Dedifferentiated amniotic fluid mesenchymal stem cell (primary cell): ENCODE results near the gene MACROD2.
"Not testable (repeated sequence)": the region's sequence is repeated elsewhere in the genome, so short reads cannot be mapped to it uniquely, and the experiment has no call there.

Experiments
- DNase-seq: peaks from one replicate; pipeline ENCODE4 v3.0.0-alpha.2; 2016; ENCODE audit errors: extremely low spot score

MACROD2 gene

GRCh38 chr20:15806105-15806504, 1810.8 kb downstream of the MACROD2 start:
- DNase-seq: no peak

DNA sequence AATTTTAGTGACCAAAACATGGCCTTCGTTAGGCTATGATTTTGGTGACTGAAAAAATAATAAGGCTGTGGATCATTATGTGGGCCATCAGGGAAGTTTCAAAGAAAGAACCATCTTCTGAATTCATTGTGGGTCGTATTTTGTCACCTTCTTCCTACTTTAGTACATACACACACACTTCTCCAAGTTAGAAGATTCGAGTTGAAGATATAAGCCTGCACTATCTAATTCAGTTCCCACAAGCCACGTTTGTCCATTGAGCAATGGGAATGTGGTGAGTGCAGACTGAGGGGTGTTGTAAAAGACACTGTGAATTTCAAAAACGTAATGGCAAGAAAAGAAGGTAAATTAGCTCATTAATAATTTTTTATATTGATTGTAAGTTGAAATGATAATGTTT, 1812.0 kb downstream of the MACROD2 start:
- no peak for DNase-seq

GRCh38 chr20:15807771-15808170, 1812.5 kb downstream of the MACROD2 start:
- not testable (repeated sequence) for DNase-seq

DNA sequence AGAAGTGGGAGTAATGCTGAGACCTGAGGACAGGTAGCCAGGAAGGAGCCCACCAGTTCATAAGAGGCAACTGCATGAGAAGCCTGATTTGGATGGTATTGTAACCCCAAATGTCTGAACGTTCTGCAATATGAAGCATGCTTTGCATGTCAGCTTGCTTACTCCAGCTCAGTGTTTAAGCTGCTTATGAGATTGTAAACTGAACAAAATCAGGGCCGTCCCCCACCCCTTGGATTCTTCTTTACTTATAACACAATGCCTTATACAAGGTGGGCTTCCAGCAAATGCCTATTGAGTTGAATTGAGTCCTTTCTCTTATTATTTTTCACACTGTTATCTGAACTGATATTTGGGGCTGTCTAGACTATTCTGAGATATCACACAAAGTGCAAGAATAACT, 1816.6 kb downstream of the MACROD2 start:
- no peak for DNase-seq

GRCh38 chr20:15812696-15813095, 1817.4 kb downstream of the MACROD2 start:
- no peak for DNase-seq

DNA sequence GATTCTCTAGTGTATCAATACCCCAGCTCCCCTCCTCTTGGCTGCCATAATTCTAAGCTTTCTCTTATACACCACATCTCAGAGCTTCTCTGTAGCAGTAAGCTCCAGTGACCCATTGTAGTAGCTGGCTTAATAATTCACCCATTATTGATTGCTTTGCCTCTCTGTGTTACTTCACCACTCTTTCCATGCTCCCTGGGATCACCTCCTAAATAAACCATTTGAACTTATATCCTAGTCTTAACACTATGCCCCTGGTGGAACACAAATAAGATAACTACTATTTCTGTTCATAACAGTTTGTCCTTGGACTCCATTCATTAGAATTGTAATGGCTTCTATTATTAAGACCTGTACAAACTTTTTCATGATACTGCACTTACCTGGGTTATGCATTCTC, 1819.0 kb downstream of the MACROD2 start:
- DNase-seq: no peak

- DNase-seq: peak; percentile 82
Measured at GRCh38 chr20:15814911-15815310, 1819.6 kb downstream of the MACROD2 start.

DNA sequence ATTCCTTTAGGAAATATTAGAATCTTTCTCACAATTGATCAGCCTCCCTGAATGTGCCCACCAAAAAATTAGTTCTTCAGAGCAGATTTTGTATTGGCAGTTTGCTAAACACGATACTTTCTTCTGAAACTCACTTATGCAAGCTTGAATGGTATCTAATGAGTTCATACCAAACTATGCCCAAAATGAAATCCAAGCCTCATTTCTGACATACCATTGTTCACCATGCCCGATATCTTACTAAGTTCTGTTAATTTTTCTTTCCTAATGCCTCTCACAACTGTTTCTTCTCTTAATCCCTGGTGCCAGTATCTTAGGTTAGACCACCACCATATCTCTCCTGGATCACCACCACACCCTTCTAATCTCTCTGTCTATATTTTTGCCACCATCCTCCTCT, 1822.0 kb downstream of the MACROD2 start:
- no peak for DNase-seq

GRCh38 chr20:15818651-15819071, 1823.3 kb downstream of the MACROD2 start:
- DNase-seq: no peak

GRCh38 chr20:15823718-15824117, 1828.4 kb downstream of the MACROD2 start:
- no peak for DNase-seq

- no peak for DNase-seq
Measured at GRCh38 chr20:15827628-15828027, 1832.3 kb downstream of the MACROD2 start.

DNA sequence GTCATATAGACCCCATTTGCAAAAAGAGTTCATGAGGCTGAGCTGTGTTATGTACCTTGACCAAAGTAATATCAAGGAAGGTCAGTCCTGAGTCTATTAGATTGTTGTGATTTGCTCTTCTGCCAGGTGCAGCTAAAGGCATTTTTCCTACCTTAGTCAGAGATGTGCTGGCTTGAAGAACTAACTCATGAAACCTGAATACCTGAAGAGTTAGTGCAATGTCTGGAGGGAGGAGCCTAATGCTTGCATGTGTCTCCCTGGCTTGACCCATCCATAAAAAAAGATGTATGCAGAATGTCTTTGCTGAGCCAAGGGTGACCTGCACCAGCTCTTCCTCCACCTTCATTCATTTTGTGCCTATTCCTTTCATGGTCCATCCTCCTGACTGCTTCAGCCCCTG, 1835.9 kb downstream of the MACROD2 start:
- no peak for DNase-seq

DNA sequence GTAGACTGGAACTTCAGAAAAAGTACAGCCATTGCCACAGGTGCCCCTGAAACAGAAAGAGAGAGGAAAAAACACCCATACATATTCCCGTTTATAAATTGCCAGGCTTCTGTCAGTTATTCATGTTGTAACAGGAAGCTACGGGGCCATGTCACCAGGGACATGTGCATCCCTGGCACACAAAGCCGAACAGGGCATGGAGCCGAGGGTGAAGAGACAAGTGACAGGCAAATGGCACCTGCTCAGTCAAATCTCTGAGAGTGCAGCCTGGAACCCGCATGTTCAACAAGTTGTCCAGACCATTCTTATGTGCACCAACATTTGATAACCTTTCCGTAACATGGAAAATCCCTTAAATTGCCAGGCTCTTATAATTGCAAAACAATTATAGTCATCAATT, 1837.2 kb downstream of the MACROD2 start:
- no peak for DNase-seq

DNA sequence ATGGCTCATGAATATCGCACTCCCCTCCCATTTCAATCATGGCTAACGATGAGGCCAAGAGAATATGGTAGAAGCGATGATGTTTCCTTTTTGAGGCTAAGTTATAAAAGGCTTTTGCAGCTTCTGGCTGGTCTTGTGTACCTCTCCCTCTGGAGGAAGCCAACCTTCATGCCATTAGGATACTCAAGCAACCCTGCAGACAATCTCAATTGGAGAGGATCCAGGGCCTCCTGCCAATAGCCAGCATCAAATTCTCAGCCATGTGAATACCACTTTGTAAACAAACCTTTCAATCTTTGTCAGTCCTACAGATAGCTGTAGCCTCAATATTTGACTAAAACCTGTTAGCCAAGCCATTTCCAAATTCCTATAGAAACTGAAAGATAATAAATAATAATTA, 1839.5 kb downstream of the MACROD2 start:
- no peak for DNase-seq

- no peak for DNase-seq
Measured at GRCh38 chr20:15835811-15836210, 1840.5 kb downstream of the MACROD2 start.

- peak; percentile 22 for DNase-seq
Measured at GRCh38 chr20:15836634-15837033, 1841.3 kb downstream of the MACROD2 start.

- DNase-seq: no peak
Measured at GRCh38 chr20:15837563-15837962, 1842.2 kb downstream of the MACROD2 start.

GRCh38 chr20:15838466-15838865, 1843.2 kb downstream of the MACROD2 start:
- no peak for DNase-seq

DNA sequence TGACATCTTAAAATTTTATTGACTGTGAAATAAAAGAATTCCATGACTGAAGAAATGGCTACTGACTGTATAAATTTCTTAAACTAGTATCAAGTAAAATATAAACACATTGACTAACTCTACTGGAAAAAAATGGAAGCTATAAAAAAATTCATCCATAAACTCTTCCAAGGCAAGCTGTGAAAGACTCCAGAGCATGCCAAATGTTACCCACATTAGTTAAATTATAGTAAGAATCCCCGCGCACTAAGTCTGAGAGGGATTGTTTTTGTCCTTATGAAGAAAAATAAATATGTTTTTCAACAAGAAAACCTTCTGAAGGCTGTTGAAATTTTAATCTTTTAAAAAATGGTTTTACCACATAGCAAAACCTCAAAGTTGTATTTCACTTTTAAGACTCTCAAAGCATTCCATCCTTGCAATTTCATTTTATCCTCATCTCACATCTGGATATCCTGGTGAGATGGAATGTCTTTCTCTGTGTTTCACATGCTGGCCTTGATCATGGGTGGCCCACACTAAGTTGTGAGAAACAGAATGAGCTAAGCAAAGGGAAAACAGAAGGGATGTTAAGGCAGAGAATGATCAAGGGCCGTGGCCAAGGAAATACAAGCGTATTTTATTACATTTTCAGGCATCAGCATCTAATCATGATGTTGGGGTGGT, 1845.5 kb downstream of the MACROD2 start:
- DNase-seq: no peak

DNA sequence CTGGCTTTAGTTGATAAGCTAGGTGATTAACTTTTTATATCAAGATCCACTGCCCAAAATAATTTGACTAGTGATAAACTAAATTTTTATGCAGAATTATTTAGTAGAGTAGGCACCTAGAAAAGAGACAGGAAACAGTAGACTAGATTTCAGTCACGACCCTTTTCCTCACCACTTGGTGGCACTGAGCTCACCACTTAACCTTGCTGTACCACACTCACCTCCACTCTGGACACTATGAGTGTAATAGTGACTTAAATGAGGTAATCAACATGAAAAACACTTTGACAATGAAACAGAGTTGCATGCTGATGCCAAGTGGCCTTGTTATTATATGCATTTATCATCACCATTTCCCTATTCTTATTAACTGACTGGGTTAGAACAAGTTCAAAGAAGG, 1847.6 kb downstream of the MACROD2 start:
- no peak for DNase-seq

DNA sequence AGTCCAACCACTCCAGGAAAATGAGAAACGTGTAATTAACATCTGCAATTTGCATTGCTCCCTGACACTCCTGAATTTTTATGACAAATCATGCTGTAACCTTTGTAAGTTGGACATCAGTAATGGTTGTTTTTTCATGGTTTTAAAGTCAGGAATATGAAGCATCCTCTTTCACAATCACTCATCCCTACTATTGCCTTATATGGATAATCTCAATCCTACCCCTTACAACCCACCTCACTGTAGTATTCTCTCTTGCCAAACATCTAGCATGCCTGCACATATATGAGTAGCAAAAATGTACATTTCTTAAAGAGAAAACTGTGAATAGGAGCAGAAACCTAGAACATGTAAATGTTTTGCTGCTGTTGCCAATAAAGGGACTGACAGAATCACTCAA, 1848.5 kb downstream of the MACROD2 start:
- no peak for DNase-seq

- DNase-seq: no peak
Measured at GRCh38 chr20:15847196-15847784, 1852.0 kb downstream of the MACROD2 start.

DNA sequence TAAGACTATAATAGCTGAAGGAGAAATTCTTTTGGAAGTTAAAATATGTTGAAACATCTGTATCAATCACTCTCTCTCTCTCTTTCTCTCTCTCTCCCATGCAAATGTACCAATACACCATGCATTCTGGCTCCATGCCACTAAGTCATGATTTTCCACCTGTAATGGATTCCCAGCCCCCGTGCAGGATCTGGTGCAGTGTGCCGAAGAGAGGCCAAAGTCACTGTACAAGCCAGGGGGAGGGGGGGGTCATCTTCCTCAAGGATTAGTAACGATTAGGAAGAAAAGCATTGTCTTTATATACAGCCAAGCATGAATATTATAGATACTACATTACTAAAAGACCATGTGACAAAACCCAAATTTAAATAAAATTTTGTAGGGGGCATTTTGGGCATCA, 1852.8 kb downstream of the MACROD2 start:
- DNase-seq: no peak
